ENCODE data around the gene KY. TPM values are rescaled to one million over a fixed set of nuclear protein-coding genes. Genes with fewer than 3 reads are reported as not detected.

The KY gene
- total RNA-seq, 4 donors from 2014 or later, result 4.0 to 5.2 TPM; not detected in 2

- no peaks in the 10 kb centered on the region for H3K9me3 ChIP-seq
- no peaks in the 10 kb centered on the region for H3K36me3 ChIP-seq
- no peaks in the 10 kb centered on the region for H3K27me3 ChIP-seq
- intact Hi-C loops (cut with DNase I; ENCODE audit: low total_unique reads), result no loop called here
- H3K4me1 ChIP-seq, result no peaks in the 10 kb centered on the region
- H3K27ac ChIP-seq, result no peak overlapping the region
- TF ChIP-seq CTCF (IDR thresholded peaks at IDR 0.05) (no peak), POLR2A (IDR thresholded peaks at IDR 0.05) (no peak)
- DNase-seq, result no peak
- no peak overlapping the region for H3K4me3 ChIP-seq
These were observed 56.5 kb downstream of the KY start for GRCh38 chr3:134594331-134594741.

GRCh38 chr3:134592806-134593205 lies 58.0 kb downstream of the KY start:
- no peaks in the 10 kb centered on the region for H3K4me1 ChIP-seq
- intact Hi-C loops (cut with DNase I; ENCODE audit: low total_unique reads), result no loop called here
- no peaks in the 10 kb centered on the region for H3K9me3 ChIP-seq
- H3K27ac ChIP-seq, result no peak overlapping the region
- TF ChIP-seq POLR2A (IDR thresholded peaks at IDR 0.05) (no peak), CTCF (IDR thresholded peaks at IDR 0.05) (no peak)
- no peak for DNase-seq
- no peaks in the 10 kb centered on the region for H3K27me3 ChIP-seq
- H3K4me3 ChIP-seq, result no peak overlapping the region
- H3K36me3 ChIP-seq, result no peaks in the 10 kb centered on the region

GRCh38 chr3:134590766-134591165 lies 60.1 kb downstream of the KY start:
- intact Hi-C loops (cut with DNase I; ENCODE audit: low total_unique reads), result no loop called here
- TF ChIP-seq CTCF (IDR thresholded peaks at IDR 0.05), result no peak
- Histone ChIP-seq H3K4me3 (no peak overlapping the region), H3K27ac (no peak overlapping the region), H3K36me3 (no peaks in the 10 kb centered on the region), H3K9me3 (no peaks in the 10 kb centered on the region), H3K27me3 (no peaks in the 10 kb centered on the region), H3K4me1 (no peaks in the 10 kb centered on the region)
- DNase-seq, result no peak

GRCh38 chr3:134579141-134579665 lies 71.6 kb downstream of the KY start:
- DNase-seq, result no peak
- Histone ChIP-seq H3K36me3 (no peaks in the 10 kb centered on the region), H3K27ac (no peak overlapping the region), H3K4me1 (no peaks in the 10 kb centered on the region), H3K4me3 (no peak overlapping the region), H3K9me3 (no peaks in the 10 kb centered on the region), H3K27me3 (no peaks in the 10 kb centered on the region)
- intact Hi-C loops (cut with DNase I; ENCODE audit: low total_unique reads), result no loop called here
- TF ChIP-seq POLR2A (IDR thresholded peaks at IDR 0.05), result no peak
- no peak for TF ChIP-seq CTCF (IDR thresholded peaks at IDR 0.05)

- Histone ChIP-seq H3K27me3 (no peaks in the 10 kb centered on the region), H3K9me3 (no peaks in the 10 kb centered on the region), H3K27ac (no peak overlapping the region), H3K4me1 (no peaks in the 10 kb centered on the region), H3K4me3 (no peak overlapping the region), H3K36me3 (no peaks in the 10 kb centered on the region)
- TF ChIP-seq CTCF (IDR thresholded peaks at IDR 0.05) (no peak), POLR2A (IDR thresholded peaks at IDR 0.05) (no peak)
- no peak for DNase-seq
- intact Hi-C loops (cut with DNase I; ENCODE audit: low total_unique reads), result no loop called here
These were observed 74.0 kb downstream of the KY start for GRCh38 chr3:134576831-134577230.
